ENCODE results near the gene ZMPSTE24.
"Not testable (repeated sequence)": the region's sequence is repeated elsewhere in the genome, so short reads cannot be mapped to it uniquely, and the experiment has no call there.

The ZMPSTE24 gene

DNA sequence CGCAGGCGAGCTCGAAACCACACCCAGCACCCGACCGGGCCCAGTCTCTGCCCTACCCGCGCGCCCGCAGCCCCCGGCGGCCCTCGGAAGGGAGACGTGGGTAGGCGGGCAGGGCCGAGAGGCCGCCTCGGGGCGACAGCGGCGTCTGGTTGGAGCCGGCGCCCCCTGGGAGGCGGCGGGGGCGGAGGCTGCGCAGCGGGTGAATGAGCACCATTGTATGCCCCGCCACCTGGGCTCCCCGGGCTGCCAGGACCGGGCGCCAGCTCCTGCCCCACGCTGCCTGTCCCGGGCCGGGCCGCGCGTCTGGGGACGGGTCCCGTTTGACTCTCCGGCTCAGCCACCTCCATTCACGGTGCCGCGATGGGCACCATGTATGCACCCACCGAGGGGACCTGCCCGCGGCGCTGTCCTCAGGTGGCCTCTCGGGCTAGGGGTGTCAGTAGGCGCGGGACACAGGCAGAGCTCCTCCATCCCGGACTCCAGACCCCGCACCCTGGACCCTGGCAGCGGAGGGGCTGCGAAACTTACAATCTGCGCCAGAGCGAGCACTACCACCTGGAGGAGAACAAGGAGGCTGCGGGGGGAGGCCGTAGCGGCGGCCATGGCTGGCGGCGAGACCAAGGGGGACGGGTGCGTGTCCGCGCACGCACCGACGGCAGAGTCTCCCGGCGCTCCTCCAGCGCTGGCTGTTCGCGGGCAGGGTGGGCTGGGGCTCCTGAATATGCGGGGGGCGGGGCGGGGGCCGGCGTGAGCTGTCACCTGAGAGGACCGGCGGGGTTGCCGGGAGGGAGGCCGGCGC, 58.8 kb downstream of the ZMPSTE24 start, which contains the start of gene COL9A2:
Gene COL9A2 (minus strand): TSS at position 692 of the 799 bp plus-strand sequence. CDS start 89 bp downstream, at position 603.
- peak in 51 of 56 donors; percentile 35 to 92 (median 74) for DNase-seq

DNA sequence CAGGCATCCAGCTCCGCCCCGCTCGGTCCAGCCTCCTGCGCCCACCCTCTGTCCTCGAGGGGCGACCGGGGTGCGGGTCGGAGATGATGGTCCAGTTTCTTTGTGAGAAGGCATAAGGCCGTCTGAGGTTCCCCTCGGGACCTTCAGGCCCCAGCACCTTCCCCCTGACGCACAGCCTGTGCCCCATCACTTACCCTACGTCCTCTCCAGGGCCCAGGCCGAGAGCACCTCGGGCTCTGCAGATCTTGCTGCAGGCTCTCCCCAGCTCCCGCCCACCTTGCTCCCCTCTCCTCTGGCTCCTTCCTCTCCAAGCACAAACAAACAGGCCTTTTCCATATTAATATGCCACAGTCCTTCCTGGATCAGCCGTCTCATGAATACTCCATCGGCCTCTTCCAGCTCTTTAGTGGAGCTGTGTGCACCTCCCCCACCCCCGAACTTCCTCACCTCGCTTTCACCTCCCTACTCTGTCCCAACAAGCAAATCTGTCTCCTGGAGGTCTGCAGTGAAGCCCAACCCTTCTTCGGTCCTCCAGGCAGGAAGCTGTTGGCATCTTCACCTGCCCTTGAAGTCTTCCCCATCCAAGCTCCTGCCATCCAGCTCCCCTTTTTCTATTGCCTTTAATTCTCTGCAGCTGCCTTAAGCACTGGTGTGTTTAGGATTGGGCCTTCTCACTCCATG, 59.5 kb downstream of the ZMPSTE24 start:
- peak in 9 of 56 donors; percentile 11 to 65 (median 36) for DNase-seq

DNA sequence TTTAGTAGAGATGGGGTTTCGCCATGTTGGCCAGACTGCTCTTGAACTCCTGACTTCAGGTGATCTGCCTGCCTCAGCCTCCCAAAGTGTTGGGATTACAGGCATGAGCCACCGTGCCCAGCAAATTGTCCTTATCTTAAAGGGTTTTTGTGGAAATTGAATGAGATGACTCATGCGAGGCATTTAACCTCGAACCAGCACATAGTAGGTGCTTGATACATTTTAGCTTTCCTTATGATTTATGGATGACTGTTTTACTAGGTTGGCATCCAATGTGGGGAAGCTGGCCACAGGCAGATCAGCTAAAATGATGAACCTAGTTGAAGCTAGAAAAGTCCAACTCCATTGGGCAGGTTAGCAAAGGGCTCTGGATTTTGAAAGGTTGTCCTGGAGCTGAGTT, 60.4 kb downstream of the ZMPSTE24 start:
- DNase-seq = no peak

DNA sequence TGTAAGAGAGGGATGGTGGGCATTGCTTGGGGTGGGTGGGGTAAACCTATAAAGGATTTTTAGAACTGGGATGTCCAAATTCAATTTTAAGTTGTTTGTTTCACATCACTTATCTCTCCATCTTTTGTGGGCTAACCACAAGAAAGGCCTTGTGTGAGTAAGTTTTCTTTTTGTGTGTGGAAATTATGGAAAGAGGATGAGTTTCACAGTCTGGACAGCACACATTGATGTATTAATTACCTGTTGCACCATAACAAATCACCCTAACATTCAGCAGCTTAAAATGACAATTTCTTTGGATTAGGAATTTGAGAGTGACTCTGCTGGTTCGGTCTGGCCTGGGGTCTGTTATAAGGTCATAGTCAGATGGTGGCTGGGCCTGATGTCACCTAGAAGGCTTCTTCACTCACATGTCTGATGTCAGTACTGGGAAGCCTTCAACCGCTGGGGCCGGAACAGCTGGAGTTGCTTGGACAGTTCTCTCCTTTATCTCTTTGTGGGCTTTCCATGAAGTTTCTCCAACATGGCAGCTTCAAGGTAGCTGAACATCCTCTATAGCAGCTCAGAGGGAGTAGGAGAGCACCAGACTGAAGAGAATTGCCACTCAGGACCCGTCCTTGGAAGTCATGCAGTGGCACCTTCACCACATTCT, 61.1 kb downstream of the ZMPSTE24 start:
- DNase-seq = no peak

DNA sequence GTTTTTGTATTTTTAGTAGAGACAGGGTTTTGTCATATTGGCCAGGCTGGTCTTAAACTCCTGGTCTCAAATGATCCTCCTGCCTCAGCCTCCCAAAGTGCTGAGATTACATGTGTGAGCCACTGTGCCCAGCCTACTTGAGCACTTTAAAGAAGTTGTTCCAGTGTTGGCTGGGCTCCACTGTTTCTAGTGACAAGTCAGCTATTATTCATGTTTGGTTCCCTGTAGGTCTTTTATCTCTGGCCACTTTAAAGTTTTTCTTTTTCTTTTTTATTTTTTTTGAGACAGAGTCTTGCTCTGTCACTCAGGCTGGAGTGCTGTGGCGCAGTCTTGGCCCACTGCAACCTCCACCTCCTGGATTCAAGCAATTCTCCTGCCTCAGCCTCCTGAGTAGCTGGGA, 73.4 kb downstream of the ZMPSTE24 start:
- DNase-seq = not testable (repeated sequence)

DNA sequence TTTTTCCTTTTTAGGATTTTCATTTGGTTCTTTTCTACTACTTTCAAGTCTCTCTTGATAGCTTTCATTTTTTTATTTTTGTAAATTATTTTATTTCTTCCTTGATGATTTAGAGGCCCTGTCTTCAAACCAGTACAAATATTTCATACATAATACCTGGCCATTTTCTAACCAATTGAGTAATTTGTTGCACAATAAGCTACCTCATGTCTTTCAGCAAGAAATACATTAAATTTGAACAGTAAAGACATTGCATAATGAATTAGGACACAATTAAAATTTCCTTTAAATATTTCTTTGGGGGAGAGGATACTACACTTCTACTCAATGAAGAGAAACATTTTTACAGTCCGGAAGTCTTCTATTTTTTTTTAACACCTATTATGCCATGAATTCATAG, 74.7 kb downstream of the ZMPSTE24 start:
- DNase-seq = no peak

DNA sequence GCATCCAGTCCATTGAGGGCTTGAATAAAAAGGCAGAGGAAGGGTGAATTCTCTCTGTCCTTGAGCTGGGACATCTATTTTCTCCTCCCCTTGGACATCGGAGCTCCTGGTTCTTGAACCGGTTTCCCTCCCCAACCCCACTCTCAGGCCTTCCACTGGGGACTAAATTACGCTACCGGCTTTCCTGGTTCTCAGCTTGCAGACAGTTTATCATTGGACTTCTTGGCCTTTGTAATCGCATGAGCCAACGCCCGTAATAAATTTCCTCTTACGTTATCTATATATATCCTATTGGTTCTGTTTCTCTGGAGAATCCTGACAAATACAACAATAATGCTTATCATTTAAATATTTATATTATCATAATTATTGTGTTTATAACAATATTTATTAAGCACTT, 79.4 kb downstream of the ZMPSTE24 start:
- DNase-seq = no peak

DNA sequence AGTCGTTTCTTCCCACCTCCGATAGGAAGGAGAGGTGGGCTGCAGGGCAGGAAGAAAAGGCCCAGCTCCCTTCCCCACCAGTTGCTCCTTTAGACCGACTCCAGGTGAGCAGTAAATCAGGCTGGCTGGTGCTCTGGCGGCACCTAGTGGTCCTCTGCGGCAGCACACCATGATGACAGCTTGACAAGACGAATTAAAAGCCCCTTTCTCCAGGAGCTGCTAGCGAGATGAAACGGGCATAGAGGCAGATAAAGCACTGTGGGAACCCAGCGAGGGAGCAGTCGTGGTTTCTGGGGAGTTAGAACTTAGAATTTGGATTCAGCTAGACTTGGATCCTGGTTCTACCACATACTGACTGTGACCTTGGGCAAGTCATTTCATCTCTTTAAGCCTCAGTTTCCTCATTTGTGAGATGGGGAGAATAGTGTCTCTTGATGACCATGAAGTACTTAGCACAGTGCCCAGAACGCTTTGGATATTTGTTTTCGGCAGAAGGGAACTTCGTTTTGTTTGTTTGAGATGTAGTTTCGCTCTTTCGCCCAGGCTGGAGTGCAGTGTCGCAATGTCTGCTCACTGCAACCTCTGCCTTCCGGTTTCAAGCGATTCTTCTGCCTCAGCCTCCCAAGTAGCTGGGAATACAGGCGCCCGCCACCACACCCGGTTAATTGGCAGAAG, 80.8 kb downstream of the ZMPSTE24 start:
- peak in 50 of 56 donors; percentile 10 to 90 (median 62) for DNase-seq

DNA sequence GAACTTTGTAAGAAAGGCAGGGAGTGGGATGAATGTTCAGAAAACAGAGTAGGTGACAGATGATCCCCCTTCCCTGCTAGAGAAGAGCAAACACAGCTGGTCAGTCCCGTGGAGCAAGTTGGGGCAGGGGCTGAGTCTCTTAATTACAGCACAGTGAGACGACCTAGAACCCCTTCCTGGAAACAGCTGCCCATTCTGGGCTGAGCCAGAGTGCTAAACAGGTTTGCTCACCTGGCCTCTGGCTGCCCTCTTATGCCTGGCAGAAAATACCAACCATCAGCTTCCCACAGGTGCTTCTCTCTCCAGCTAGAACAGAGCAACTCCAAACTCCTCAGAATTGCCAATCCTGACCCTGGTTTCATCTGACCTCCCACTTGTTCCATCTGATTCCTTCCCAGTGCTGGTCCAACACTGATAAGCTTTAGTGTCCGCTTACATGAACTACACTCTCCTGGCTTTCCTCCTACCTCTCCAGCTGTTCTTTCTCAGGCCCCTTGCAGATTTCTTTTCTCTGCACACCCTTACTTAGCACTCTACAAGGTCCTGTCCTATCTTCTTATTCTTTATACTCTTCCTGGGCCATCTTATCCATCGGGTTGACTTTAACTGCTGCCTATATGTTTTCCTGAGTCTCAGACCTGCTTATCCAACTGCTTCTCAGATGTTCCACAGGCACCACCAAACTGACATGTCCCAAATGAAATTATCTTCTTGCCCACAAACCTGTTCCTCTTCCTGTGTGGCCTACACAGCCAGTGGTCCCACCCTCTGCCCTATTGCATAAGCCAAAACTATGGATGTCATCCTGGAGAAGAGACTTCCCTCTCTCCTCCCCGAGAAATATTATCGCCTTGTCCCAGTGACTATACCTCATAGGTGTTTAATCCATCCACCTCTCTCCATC, 81.6 kb downstream of the ZMPSTE24 start:
- DNase-seq = no peak

DNA sequence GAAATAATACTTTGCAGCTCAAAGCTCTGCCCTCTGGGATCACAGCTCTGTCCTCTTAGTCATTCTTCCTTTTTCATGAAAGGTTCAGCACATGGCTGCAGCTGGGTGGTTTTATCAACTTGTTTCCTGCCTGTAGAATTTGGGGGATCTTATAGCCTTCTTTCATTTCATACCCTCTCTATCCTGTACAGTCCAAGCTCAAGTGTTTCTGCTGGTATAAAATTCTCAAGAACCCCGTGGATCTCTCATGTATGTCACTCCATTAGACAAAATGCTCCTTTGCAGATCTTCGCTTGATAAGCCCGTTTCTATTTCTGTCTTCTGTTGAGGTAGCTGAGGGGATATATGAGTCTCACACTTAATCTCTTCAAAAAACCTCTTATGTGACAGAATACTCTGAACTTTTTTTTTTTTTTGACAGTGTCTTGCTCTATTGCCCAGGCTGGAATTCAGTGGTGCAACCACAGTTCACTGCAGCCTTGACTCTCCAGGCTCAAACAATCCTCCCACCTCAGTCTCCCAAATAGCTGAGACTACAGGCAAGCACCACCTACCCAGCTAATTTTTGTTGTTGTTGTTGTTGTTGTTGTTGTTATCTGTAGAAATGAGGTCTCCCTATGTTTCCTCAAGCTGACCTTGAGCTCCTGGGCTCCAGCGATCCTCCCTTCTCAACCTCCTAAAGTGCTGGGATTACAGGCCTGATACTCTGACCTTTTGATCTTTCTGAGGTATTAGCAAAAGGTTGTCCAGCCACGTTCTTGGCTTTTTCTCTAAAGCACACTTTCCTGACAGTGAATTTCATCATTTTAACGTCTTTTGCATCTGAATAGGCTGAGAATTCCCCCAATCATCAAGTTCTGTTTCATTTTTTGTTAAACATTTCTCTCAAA, 83.7 kb downstream of the ZMPSTE24 start:
- DNase-seq = no peak

DNA sequence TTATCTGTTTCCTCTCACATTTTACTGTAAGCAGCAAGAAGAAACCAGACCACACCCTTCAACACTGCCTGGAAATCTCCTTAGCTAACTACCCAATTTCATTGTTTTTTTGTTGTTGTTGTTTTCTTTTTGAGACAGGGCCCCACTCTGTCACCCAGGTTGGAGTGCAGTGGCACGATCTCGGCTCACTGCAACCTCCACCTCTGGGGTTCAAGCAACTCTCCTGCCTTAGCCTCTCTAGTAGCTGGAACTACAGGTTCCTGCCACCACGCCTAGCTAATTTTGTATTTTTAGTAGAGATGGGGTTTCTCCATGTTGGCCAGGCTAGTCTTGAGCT, 84.3 kb downstream of the ZMPSTE24 start:
- not testable (repeated sequence) for DNase-seq
